HepG2 (cell line): ENCODE results near the gene DIP2C. TPM values are rescaled to one million over a fixed set of nuclear protein-coding genes. Genes with fewer than 3 reads are reported as not detected.

Experiments
- ATAC-seq: fragments of 200-7000 bp; cut with Tn5 transposase; 3 replicates; pipeline ENCODE4 v1.9.1; 2020; ENCODE audit warnings: mild to moderate bottlenecking, moderate library complexity
- BruUV-seq: library from RNA; stranded (reverse); fragments of 400-500 nt; replicated peaks from 2 replicates; lab custom pipeline; 2021; lab: Mats Ljungman, UMichigan
- CTCF ChIA-PET: fragments of 300-600 bp; formaldehyde crosslinking; extraction: SDS; loops from one replicate; lab custom pipeline; 2021; ENCODE audit warnings: low total read pairs, inconsistent platforms, low intra/inter-chr PET ratio; lab: Yijun Ruan, JAX
- POLR2A ChIA-PET: fragments of 350-600 bp; sonication (Branson Sonifier 250); formaldehyde crosslinking; loops from one replicate; lab custom pipeline; 2020; ENCODE audit warnings: antibody characterized with exemption, inconsistent platforms; lab: Yijun Ruan, JAX
- DNase-seq: peaks from one replicate; pipeline ENCODE4 v3.0.0-alpha.2; 2015; ENCODE audit warnings: low spot score
- FAIRE-seq: peaks from 3 replicates; lab custom pipeline; 2011; peaks lifted over from hg19 to GRCh38; lab: Jason Lieb, UNC
- H2AFZ ChIP-seq: one replicate; pipeline ENCODE4 v1.6.1; 2011; ENCODE audit warnings: low read length, inconsistent platforms
- H3K27ac ChIP-seq: fragments of 300-600 bp; 3 replicates; pipeline ENCODE4 v1.8.0; 2011; ENCODE audit warnings: mixed run types, mild to moderate bottlenecking, mixed read lengths, low read length, inconsistent platforms; ENCODE audit not compliant: insufficient read depth; ENCODE audit errors: extremely low read length
- H3K27me3 ChIP-seq, 2 experiments: fragments of 200-600 bp in 1 of 2; 2 replicates in 1 of 2; 3 replicates in 1 of 2; pipeline versions ENCODE4 v1.6.0 to v1.8.0; 2011; ENCODE audit warnings: low read length in 2 of 2, mild to moderate bottlenecking in 2 of 2, moderate library complexity in 2 of 2, inconsistent platforms in 1 of 2; ENCODE audit not compliant: insufficient read depth in 2 of 2, control insufficient read depth in 1 of 2
- H3K36me3 ChIP-seq, 2 experiments: fragments of 200-600 bp in 1 of 2; replicated peaks in 1 of 2; 2 replicates in 1 of 2; 3 replicates in 1 of 2; pipeline versions ENCODE4 v1.5.1 to v1.8.0; 2011; ENCODE audit warnings: low read length in 2 of 2, inconsistent platforms in 1 of 2; ENCODE audit not compliant: insufficient read depth in 2 of 2, control insufficient read depth in 1 of 2
- H3K4me1 ChIP-seq: 2 replicates; pipeline ENCODE4 v1.5.1; 2012; ENCODE audit warnings: low read length, inconsistent platforms; ENCODE audit not compliant: insufficient read depth
- H3K4me2 ChIP-seq: 2 replicates; pipeline ENCODE4 v1.6.0; 2011; ENCODE audit warnings: low read depth, low read length, inconsistent platforms
- H3K4me3 ChIP-seq, 3 experiments: fragments of 200-600 bp in 1 of 3; sonication (generic), shearing (Covaris generic) in 1 of 3; replicated peaks in 1 of 3; 2 replicates each; pipeline ENCODE4 v1.5.1; 2011 to 2016; ENCODE audit warnings: low read length in 3 of 3, inconsistent platforms in 2 of 3, low read depth in 2 of 3, mild to moderate bottlenecking in 2 of 3, control low read depth in 1 of 3, mixed read lengths in 1 of 3; ENCODE audit not compliant: insufficient read depth in 1 of 3
- H3K79me2 ChIP-seq: one replicate; pipeline ENCODE4 v1.6.1; 2011; ENCODE audit warnings: low read length, inconsistent platforms; ENCODE audit not compliant: insufficient read depth
- H3K9ac ChIP-seq: 2 replicates; pipeline ENCODE4 v1.6.0; 2011; ENCODE audit warnings: mild to moderate bottlenecking, low read depth, low read length, inconsistent platforms; ENCODE audit not compliant: insufficient read depth
- H3K9me3 ChIP-seq: 2 replicates; pipeline ENCODE4 v1.5.1; 2012; ENCODE audit warnings: mild to moderate bottlenecking, low read length
- H4K20me1 ChIP-seq: 2 replicates; pipeline ENCODE4 v1.6.0; 2011; ENCODE audit warnings: inconsistent platforms, mild to moderate bottlenecking, low read length, moderate library complexity; ENCODE audit not compliant: insufficient read depth
- NR1H2 ChIP-seq: sonication (generic); formaldehyde crosslinking; IDR thresholded peaks from 2 replicates; pipeline ENCODE4 v1.8.1; 2022; ENCODE audit warnings: low read depth, missing genetic modification reagents, borderline replicate concordance
- ZBTB7A ChIP-seq: sonication (generic); formaldehyde crosslinking; IDR thresholded peaks from 2 replicates; pipeline ENCODE4 v1.8.0; 2022; ENCODE audit warnings: mild to moderate bottlenecking, missing genetic modification reagents
- ZNF354B ChIP-seq: sonication (generic); formaldehyde crosslinking; IDR thresholded peaks from 2 replicates; pipeline ENCODE4 v1.8.0; 2022; ENCODE audit warnings: mild to moderate bottlenecking, missing genetic modification reagents
- ZNF652 ChIP-seq: IDR thresholded peaks from 2 replicates; pipeline ENCODE4 v1.6.1; 2016; ENCODE audit warnings: low read depth, borderline replicate concordance
- WGBS: methylation state at CpG from one replicate; pipeline ENCODE4 v1.1.6; 2017; ENCODE audit warnings: low lambda C conversion rate; 5-methylcytosine and 5-hydroxymethylcytosine counted together
- in situ Hi-C: cut with HindIII; loops from 2 replicates; pipeline ENCODE4 v1.10.0; 2017; ENCODE audit warnings: low pct_unique_long_range_greater_than_20kb; ENCODE audit not compliant: extremely low pct_ligation_motif_present
- intact Hi-C: fragments of 100-400 bp; cut with micrococcal nuclease; formaldehyde crosslinking; loops from one replicate; pipeline ENCODE4 v1.10.0; 2022; ENCODE audit not compliant: unreplicated experiment
- polyA plus RNA-seq, 8 experiments: library from polyadenylated mRNA; depleted of rRNA in 3 of 8; stranded (reverse) in 7 of 8; unstranded in 1 of 8; fragments of >200 nt; fragmentation: Illumina TruSeq in 4 of 8; extraction: Trizol in 4 of 8; gene quantifications; 2 replicates each; pipeline versions ENCODE4 v1.2.1 to v1.2.3, GENCODE V29; 2011 to 2016; ENCODE audit warnings: low read depth in 4 of 8, missing spikeins in 1 of 8, mixed read lengths in 1 of 8; ENCODE audit not compliant: insufficient read depth in 1 of 8
- total RNA-seq, 5 experiments: library from RNA; depleted of rRNA; stranded (reverse); fragments of >200 nt; fragmentation: Illumina TruSeq; extraction: Trizol; gene quantifications; 2 replicates each; pipeline ENCODE4 v1.2.3, GENCODE V29; 2016; ENCODE audit warnings: low read depth in 1 of 5
- TF ChIP-seq, protein P1 (sequence below): sonication (generic); formaldehyde crosslinking; IDR thresholded peaks from 2 replicates; pipeline ENCODE4 v1.9.0; 2022; ENCODE audit warnings: missing genetic modification reagents, mild to moderate bottlenecking, borderline replicate concordance

DIP2C gene
- total and polyA plus RNA-seq, 2 of the 13 experiments (the other 11 are each of a cell fraction or from before 2014, with no cell fraction given), result 2.2 to 2.7 TPM

DNA sequence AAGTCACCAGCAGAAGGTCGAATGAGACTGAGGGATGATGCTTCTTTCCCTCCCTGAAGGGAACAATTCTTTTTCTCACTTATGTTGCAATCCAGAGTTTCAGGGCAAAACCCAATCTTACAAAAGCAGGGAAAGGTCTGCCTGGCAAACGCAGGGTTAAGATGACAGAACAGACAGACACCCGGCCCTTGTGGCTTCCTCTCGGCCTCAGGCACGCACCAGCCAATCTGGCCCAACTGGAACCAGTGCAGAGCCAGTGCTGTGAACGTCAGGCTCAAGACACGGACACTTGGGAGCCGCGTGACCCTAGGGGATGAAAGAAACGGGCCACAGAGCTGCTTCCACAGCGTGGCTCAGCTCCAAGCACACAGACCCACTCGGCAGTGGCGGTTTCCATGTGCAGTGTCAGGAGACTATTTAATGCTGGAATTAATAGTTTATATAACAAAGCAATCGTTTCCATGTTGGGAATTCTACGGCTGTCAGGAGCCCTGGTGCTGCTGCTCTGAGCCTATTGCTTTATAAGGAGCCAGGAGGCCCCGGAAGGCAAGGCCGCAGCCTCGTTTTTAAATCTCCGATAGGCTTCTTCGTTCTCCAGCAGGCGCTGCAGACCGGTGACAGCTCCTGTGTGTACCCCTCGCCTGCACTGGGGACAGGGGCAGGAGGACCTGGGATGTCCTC lies 198.4 kb downstream of the DIP2C start:
- H3K27ac ChIP-seq, result no peak overlapping the region
- no peak overlapping the region for H3K9ac ChIP-seq
- WGBS, result 78% methylated on average over 22 of the region's 23 CpGs
- no peaks in the 10 kb centered on the region for H4K20me1 ChIP-seq
- DNase-seq (no peak), FAIRE-seq (no peak), ATAC-seq (no peak)
- no peak overlapping the region for H3K4me2 ChIP-seq
- H3K79me2 ChIP-seq, result no peaks in the 10 kb centered on the region
- intact Hi-C loops, result no loop called here
- H3K36me3 ChIP-seq, result no peaks in the 10 kb centered on the region
- peak; percentile 72 for TF ChIP-seq ZNF652 (CRISPR knock-in tag)
- TF ChIP-seq NR1H2 (CRISPR knock-in tag), result no peak
- no TSS peak for BruUV-seq
- H3K4me1 ChIP-seq, result peaks cover 31% of the 10 kb centered on the region
- H3K27me3 ChIP-seq, result no peaks in the 10 kb centered on the region
- ChIA-PET CTCF (no interaction called here), POLR2A (no interaction called here)
- H3K9me3 ChIP-seq, result no peaks in the 10 kb centered on the region
- H3K4me3 ChIP-seq, result no peak overlapping the region
- in situ Hi-C loops, result no loop called here
- H2AFZ ChIP-seq, result no peak overlapping the region

DNA sequence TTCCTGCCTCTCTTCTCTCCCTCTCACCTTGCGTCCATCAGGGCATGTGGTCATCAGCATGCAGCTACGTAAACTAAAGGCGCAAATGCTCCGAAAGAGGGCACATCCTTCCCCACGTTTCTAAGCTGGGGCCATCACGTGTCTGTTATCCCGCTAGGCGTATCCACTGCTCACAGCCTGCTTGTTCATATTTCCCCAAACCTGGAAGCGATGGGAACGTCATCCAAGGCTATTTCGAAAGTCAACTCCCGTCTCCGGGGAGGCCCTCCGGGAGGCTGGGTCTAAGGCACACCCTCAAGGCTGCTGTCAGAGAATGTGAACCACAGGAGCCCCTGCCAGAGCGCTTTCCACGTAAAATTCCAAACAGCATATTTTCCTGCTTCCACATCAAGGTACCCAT lies 199.2 kb downstream of the DIP2C start:
- H3K4me1 ChIP-seq, result peaks cover 30% of the 10 kb centered on the region
- H4K20me1 ChIP-seq, result no peaks in the 10 kb centered on the region
- BruUV-seq, result no TSS peak
- no peaks in the 10 kb centered on the region for H3K27me3 ChIP-seq
- no peak for DNase-seq
- no peak for ATAC-seq
- in situ Hi-C loops (no loop called here), intact Hi-C loops (no loop called here)
- H3K9ac ChIP-seq, result no peak overlapping the region
- TF ChIP-seq, protein P1, sequence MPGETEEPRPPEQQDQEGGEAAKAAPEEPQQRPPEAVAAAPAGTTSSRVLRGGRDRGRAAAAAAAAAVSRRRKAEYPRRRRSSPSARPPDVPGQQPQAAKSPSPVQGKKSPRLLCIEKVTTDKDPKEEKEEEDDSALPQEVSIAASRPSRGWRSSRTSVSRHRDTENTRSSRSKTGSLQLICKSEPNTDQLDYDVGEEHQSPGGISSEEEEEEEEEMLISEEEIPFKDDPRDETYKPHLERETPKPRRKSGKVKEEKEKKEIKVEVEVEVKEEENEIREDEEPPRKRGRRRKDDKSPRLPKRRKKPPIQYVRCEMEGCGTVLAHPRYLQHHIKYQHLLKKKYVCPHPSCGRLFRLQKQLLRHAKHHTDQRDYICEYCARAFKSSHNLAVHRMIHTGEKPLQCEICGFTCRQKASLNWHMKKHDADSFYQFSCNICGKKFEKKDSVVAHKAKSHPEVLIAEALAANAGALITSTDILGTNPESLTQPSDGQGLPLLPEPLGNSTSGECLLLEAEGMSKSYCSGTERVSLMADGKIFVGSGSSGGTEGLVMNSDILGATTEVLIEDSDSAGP, result no peak
- TF ChIP-seq ZNF354B (CRISPR knock-in tag) (no peak), ZBTB7A (CRISPR knock-in tag) (no peak)
- no peak for FAIRE-seq
- no peaks in the 10 kb centered on the region for H3K9me3 ChIP-seq
- no peaks in the 10 kb centered on the region for H3K79me2 ChIP-seq
- no peak overlapping the region for H2AFZ ChIP-seq
- POLR2A ChIA-PET, result no interaction called here
- no peak overlapping the region for H3K4me3 ChIP-seq
- H3K36me3 ChIP-seq, result no peaks in the 10 kb centered on the region
- CTCF ChIA-PET, result no interaction called here
- no peak overlapping the region for H3K4me2 ChIP-seq
- WGBS, result 91% methylated on average over 16 of the region's 16 CpGs
- H3K27ac ChIP-seq, result no peak overlapping the region
